ENCODE data around the gene LRATD1. TPM values are rescaled to one million over a fixed set of nuclear protein-coding genes. Genes with fewer than 3 reads are reported as not detected.

The LRATD1 gene
- total RNA-seq, 3 donors from 2014 or later = 59.5 to 157 (median 139) TPM

GRCh38 chr2:14623237-14623636 is 9.3 kb upstream of the LRATD1 start:
- no peak for TF ChIP-seq CTCF (IDR thresholded peaks at IDR 0.05)
- H3K36me3 ChIP-seq (ENCODE audit: low read depth) = no peaks in the 10 kb centered on the region
- no peak overlapping the region for H3K4me3 ChIP-seq
- DNase-seq (no peak), ATAC-seq (peak; percentile 88)
- peaks cover 9% of the 10 kb centered on the region for H3K4me1 ChIP-seq (ENCODE audit: low read depth)
- intact Hi-C loops (cut with DNase I, micrococcal nuclease) = no loop called here
- H3K9me3 ChIP-seq = no peaks in the 10 kb centered on the region

- no peak for TF ChIP-seq CTCF (IDR thresholded peaks at IDR 0.05)
- DNase-seq (peak; percentile 42 to 55 (median 44)), ATAC-seq (peak; percentile 31)
- Histone ChIP-seq H3K9me3 (no peaks in the 10 kb centered on the region), H3K4me1 (ENCODE audit: low read depth) (peaks cover 16% of the 10 kb centered on the region), H3K36me3 (ENCODE audit: low read depth) (no peaks in the 10 kb centered on the region), H3K4me3 (no peak overlapping the region)
- intact Hi-C loops (cut with DNase I, micrococcal nuclease) = no loop called here
These were observed 5.6 kb upstream of the LRATD1 start for GRCh38 chr2:14626873-14627272.

- intact Hi-C loops (cut with DNase I, micrococcal nuclease) = no loop called here
- Histone ChIP-seq H3K4me1 (ENCODE audit: low read depth) (peaks cover 10% of the 10 kb centered on the region), H3K36me3 (ENCODE audit: low read depth) (no peaks in the 10 kb centered on the region), H3K9me3 (no peaks in the 10 kb centered on the region), H3K4me3 (no peak overlapping the region)
- ATAC-seq = peak; percentile 69
- DNase-seq = peak; percentile 61 to 82 (median 70)
- no peak for TF ChIP-seq CTCF (IDR thresholded peaks at IDR 0.05)
These were observed 3.6 kb upstream of the LRATD1 start for GRCh38 chr2:14628901-14629300.

- DNase-seq (no peak), ATAC-seq (no peak)
- intact Hi-C loops (cut with DNase I, micrococcal nuclease) = loop anchor here in 1 of 2 donors (10.0 kb wide), 2 partner anchors 77 to 207 kb away; no protein-coding TSS in a partner anchor
- Histone ChIP-seq H3K36me3 (ENCODE audit: low read depth) (no peaks in the 10 kb centered on the region), H3K9me3 (no peaks in the 10 kb centered on the region), H3K4me3 (no peak overlapping the region), H3K4me1 (ENCODE audit: low read depth) (peaks cover 7% of the 10 kb centered on the region)
- no peak for TF ChIP-seq CTCF (IDR thresholded peaks at IDR 0.05)
These were observed 994 bp upstream of the LRATD1 start for GRCh38 chr2:14631406-14632040.

GRCh38 chr2:14633061-14633460 is 544 bp downstream of the LRATD1 start:
- intact Hi-C loops (cut with DNase I, micrococcal nuclease) = loop anchor here in 1 of 2 donors (10.0 kb wide), 2 partner anchors 78 to 208 kb away; no protein-coding TSS in a partner anchor
- ATAC-seq = peak; percentile 19
- Histone ChIP-seq H3K36me3 (ENCODE audit: low read depth) (no peaks in the 10 kb centered on the region), H3K4me3 (peak overlapping the region; percentile 67), H3K4me1 (ENCODE audit: low read depth) (peaks cover 7% of the 10 kb centered on the region), H3K9me3 (no peaks in the 10 kb centered on the region)
- peak; percentile 43 to 63 (median 63) for DNase-seq
- no peak for TF ChIP-seq CTCF (IDR thresholded peaks at IDR 0.05)
